Prostate gland (tissue), 2 donors: ENCODE data around the gene TNKS1BP1. TPM values are rescaled to one million over a fixed set of nuclear protein-coding genes. Genes with fewer than 3 reads are reported as not detected.
"Not testable (repeated sequence)": the region's sequence is repeated elsewhere in the genome, so short reads cannot be mapped to it uniquely, and the experiment has no call there.

Experiments
- DNase-seq: peaks from one replicate; pipeline ENCODE4 v3.0.0-alpha.2; 2019; ENCODE audit warnings: low spot score
- H3K27ac ChIP-seq, 2 donors: fragments of 200-600 bp; sonication (generic); 2 replicates each; pipeline ENCODE4 v1.5.1; 2017 to 2019
- H3K27me3 ChIP-seq: fragments of 200-600 bp; sonication (generic); replicated peaks from 2 replicates; pipeline ENCODE4 v1.5.1; 2019; ENCODE audit not compliant: insufficient read depth
- H3K36me3 ChIP-seq, 2 donors: fragments of 200-600 bp; sonication (generic); 1 replicate in 1 of 2; 2 replicates in 1 of 2; pipeline versions ENCODE4 v1.5.1 to v1.8.1; 2017 to 2019
- H3K4me1 ChIP-seq: fragments of 200-600 bp; sonication (generic); replicated peaks from 2 replicates; pipeline ENCODE4 v1.5.1; 2019
- H3K4me3 ChIP-seq, 2 donors: fragments of 200-600 bp; sonication (generic); 2 replicates each; pipeline ENCODE4 v1.5.1; 2017 to 2019
- H3K9me3 ChIP-seq: fragments of 200-600 bp; sonication (generic); 2 replicates; pipeline ENCODE4 v1.5.1; 2017
- POLR2A ChIP-seq: fragments of 450-650 bp; IDR thresholded peaks from one replicate; pipeline ENCODE4 v1.6.1; 2016; ENCODE audit warnings: antibody characterized with exemption, mild to moderate bottlenecking
- POLR2AphosphoS5 ChIP-seq: sonication (generic); formaldehyde crosslinking; IDR thresholded peaks from one replicate; pipeline ENCODE4 v1.6.1; 2017; ENCODE audit warnings: antibody characterized with exemption
- WGBS: methylation state at CpG from one replicate; pipeline ENCODE4 v1.1.5; 2018; 5-methylcytosine and 5-hydroxymethylcytosine counted together
- intact Hi-C: fragments of 100-400 bp; cut with DNase I; formaldehyde crosslinking; loops from one replicate; pipeline ENCODE4 v1.14.2; 2022
- total RNA-seq, 2 donors: library from RNA; depleted of rRNA; stranded (reverse); fragments of >200 nt; gene quantifications; one replicate each; pipeline ENCODE4 v1.1.0, GENCODE V29; 2016
- TF ChIP-seq, protein P1 (sequence below), 4 experiments: fragments of 200-600 bp in 2 of 4; fragments of 450-650 bp in 2 of 4; sonication (generic) in 2 of 4; IDR thresholded peaks; 1 replicate in 3 of 4; 2 replicates in 1 of 4; pipeline ENCODE4 v1.5.1; 2016 to 2019; ENCODE audit warnings: antibody characterized with exemption in 4 of 4, mild to moderate bottlenecking in 2 of 4, moderate library complexity in 2 of 4

Gene TNKS1BP1
- total RNA-seq, 2 donors from 2014 or later, result 140 to 158 TPM

DNA sequence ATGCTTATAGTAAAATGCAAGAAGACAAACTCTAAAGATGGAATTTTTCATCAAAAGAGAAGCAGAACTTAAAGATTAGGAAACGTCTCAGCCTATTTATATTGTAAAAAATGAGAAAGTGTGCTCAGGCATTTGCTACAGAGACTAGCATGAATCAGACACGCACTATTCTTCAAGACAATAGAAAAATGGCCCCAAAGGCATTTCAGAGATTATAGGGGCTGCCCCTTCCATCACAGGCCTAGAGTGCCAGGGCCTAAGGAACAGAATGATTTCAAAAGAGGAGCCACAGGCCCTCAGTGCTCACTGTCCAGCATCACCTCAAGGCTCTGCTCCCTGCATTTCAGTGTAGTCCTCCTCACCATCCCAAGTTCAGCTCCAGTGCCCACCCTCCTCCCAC, 27.5 kb downstream of the TNKS1BP1 start:
- intact Hi-C loops, result no loop called here
- DNase-seq, result no peak
- WGBS, result 94% methylated on average over 2 of the region's 2 CpGs
- H3K36me3 ChIP-seq, result peaks cover 25 to 34% of the 10 kb centered on the region in 2 donors
- H3K9me3 ChIP-seq, result no peaks in the 10 kb centered on the region
- H3K4me1 ChIP-seq, result no peaks in the 10 kb centered on the region
- TF ChIP-seq POLR2A, result no peak
- no peak for TF ChIP-seq POLR2AphosphoS5
- TF ChIP-seq, protein P1, sequence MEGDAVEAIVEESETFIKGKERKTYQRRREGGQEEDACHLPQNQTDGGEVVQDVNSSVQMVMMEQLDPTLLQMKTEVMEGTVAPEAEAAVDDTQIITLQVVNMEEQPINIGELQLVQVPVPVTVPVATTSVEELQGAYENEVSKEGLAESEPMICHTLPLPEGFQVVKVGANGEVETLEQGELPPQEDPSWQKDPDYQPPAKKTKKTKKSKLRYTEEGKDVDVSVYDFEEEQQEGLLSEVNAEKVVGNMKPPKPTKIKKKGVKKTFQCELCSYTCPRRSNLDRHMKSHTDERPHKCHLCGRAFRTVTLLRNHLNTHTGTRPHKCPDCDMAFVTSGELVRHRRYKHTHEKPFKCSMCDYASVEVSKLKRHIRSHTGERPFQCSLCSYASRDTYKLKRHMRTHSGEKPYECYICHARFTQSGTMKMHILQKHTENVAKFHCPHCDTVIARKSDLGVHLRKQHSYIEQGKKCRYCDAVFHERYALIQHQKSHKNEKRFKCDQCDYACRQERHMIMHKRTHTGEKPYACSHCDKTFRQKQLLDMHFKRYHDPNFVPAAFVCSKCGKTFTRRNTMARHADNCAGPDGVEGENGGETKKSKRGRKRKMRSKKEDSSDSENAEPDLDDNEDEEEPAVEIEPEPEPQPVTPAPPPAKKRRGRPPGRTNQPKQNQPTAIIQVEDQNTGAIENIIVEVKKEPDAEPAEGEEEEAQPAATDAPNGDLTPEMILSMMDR (IDR thresholded peaks at IDR 0.05), result no peak
- no peak overlapping the region for H3K27ac ChIP-seq
- no peaks in the 10 kb centered on the region for H3K27me3 ChIP-seq
- no peak overlapping the region for H3K4me3 ChIP-seq

DNA sequence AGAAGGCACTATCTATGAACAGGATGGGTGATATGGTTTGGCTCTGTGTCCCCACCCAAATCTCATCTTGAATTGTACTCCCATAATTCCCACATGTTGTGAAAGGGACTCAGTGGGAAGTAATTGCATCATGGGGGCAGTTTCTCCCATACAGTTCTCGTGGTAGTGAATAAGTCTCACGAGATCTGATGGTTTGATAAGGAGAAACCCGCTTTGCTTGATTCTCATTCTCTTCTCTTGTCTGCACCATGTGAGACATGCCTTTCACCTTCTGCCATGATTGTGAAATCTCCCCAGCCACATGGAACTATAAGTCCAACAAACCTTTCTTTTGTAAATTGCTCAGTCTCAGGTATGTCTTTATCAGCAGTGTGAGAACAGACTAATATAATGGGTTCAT, 28.5 kb downstream of the TNKS1BP1 start:
- H3K36me3 ChIP-seq, result peaks cover 21 to 24% of the 10 kb centered on the region in 2 donors
- WGBS, result 67% methylated on average over 3 of the region's 3 CpGs
- H3K4me3 ChIP-seq, H3K27ac ChIP-seq, H3K9me3 ChIP-seq, H3K27me3 ChIP-seq, intact Hi-C loops, H3K4me1 ChIP-seq, DNase-seq: not testable (repeated sequence)
- peak; percentile 29 for TF ChIP-seq POLR2AphosphoS5

DNA sequence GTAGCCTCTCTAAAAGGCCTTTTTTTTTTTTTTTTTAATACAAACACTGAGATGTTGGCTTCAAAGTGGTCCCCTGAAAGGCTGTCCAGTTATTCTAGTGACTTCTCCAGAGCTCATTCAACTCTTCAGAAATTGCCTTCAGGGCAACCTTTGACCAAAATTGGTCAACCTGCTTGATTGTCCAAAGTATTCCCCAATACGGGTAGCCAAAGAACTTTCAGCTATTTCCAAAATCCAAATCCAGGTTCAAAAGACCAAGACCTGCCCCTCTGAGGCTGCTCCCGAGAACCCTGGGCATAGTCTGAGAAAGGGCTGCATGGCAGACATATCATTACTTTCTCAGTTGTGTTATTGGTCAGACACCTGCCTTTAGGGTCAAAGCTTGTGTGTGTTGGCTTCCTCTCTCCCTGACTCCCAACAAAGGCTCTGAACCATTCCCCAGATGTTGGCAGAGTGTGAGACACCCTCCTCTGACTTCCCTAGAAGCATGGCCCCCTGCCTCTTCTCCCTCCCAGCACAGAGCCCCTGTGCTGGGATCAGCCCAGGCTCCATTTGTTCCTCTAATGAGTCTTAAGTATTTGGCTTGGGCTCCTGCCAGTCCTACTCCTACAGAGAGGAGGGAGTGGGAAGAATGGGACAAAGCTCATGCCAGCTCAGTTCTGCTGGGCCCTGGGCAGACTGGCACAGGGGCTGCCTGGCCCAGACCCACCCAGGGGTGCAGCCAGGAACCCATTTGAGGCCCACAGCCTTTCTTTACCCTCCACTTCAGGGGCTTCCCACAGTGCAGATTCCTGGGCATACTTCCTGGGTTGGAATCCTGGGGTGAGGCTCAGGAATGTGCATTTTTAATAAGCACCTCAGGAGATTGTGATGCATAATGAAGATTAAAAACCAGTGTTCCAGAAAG, 30.3 kb downstream of the TNKS1BP1 start:
- WGBS, result 36% methylated on average over 2 of the region's 2 CpGs
- peak; percentile 54 for DNase-seq

DNA sequence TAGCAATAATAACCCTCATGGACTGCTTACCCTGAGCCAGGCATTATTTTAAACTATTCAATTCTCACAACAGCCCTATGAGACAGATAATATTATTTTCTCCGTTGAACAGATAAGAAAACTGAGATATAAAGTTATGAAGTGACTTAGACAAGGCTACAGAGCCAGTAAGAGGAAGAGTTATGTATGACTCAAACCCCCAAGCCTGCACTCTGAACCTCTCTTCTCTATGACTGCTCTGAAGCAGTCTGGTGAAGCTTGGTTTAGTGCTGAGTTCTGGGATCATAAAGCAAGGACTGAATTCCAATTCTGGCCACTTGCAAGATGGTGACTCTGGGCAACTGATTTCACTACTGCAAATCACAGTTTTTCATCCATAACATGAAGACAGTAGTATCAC, 34.5 kb downstream of the TNKS1BP1 start:
- no peak for DNase-seq
- H3K27ac ChIP-seq, result no peak overlapping the region
- H3K27me3 ChIP-seq, result no peaks in the 10 kb centered on the region
- H3K9me3 ChIP-seq, result no peaks in the 10 kb centered on the region
- WGBS, result 71% methylated on average over 1 of the region's 1 CpG
- no peak overlapping the region for H3K4me3 ChIP-seq
- TF ChIP-seq, protein P1 (IDR thresholded peaks at IDR 0.05), result no peak
- TF ChIP-seq POLR2AphosphoS5 (no peak), POLR2A (no peak)
- no peaks in the 10 kb centered on the region for H3K36me3 ChIP-seq
- no peaks in the 10 kb centered on the region for H3K4me1 ChIP-seq
- intact Hi-C loops, result no loop called here

More for the DNA sequence above, 30.3 kb downstream of the TNKS1BP1 start:
- H3K27me3 ChIP-seq, result no peaks in the 10 kb centered on the region
- H3K4me1 ChIP-seq, result no peaks in the 10 kb centered on the region
- TF ChIP-seq, protein P1 (IDR thresholded peaks at IDR 0.05), result no peak
- no peak for TF ChIP-seq POLR2AphosphoS5
- no peak for TF ChIP-seq POLR2A
- no peaks in the 10 kb centered on the region for H3K9me3 ChIP-seq
- intact Hi-C loops, result no loop called here
- H3K36me3 ChIP-seq, result peaks cover 6 to 7% of the 10 kb centered on the region in 2 donors
- H3K27ac ChIP-seq, result peak overlapping the region; percentile 43 to 56
- H3K4me3 ChIP-seq, result no peak overlapping the region

DNA sequence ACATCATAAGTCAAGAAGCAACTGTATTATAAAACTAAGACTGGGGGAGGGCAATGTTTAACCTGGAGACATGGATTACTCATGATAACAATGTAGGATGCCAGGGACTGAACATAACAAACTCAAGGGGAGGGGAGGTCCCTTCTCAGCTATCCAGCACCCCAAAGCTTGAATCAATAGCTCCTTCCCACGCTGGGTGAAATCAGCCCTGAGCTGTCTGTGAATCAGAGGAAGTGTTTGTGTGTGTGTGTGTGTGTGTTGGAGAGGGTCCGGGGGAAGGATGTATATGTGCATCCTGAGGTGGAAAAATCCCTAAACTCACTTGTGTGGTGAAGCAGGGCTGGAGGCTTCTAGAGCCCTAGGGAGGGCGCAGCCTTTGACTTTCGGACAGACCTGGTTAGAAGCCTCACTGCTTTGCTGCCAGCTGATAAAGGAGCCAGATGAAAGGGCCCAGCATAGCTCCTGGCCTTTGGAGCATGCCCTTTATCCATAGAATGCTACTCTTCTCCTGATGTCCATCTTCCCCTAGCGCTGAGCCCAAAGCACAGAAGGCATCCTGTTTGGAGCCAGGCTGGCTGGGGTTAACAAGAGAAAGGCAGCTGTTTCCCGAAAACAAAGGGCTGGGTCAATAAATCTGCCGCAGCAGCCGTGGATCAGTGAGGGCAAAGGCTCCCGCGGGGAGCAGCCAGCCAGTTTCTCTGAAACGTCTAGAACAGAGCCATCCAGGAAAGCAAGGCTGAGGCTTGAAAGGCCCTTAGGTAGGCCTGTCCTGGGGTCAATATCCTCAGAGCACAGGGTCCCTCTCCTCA, 35.8 kb downstream of the TNKS1BP1 start:
- Histone ChIP-seq H3K36me3 (no peaks in the 10 kb centered on the region), H3K4me3 (no peak overlapping the region), H3K27ac (no peak overlapping the region), H3K9me3 (no peaks in the 10 kb centered on the region), H3K27me3 (no peaks in the 10 kb centered on the region), H3K4me1 (no peaks in the 10 kb centered on the region)
- intact Hi-C loops, result no loop called here
- DNase-seq, result no peak
- TF ChIP-seq, protein P1 (IDR thresholded peaks at IDR 0.05), result no peak
- TF ChIP-seq POLR2AphosphoS5 (no peak), POLR2A (no peak)
- 26% methylated on average over 11 of the region's 11 CpGs for WGBS
